Activated CD8-positive, alpha-beta memory T cell treated with anti-CD3 and anti-CD28 coated beads for 36 hours (primary cell): ENCODE results near the gene LCT. TPM values are rescaled to one million over a fixed set of nuclear protein-coding genes. Genes with fewer than 3 reads are reported as not detected.

Experiments
- CTCF ChIA-PET: fragments of 350-600 bp; sonication (Branson Sonifier 250); formaldehyde crosslinking; loops from one replicate; lab custom pipeline; 2021; ENCODE audit warnings: antibody characterized with exemption; lab: Charles Lee
- POLR2A ChIA-PET: fragments of 350-600 bp; sonication (Branson Sonifier 250); formaldehyde crosslinking; loops from one replicate; lab custom pipeline; 2021; ENCODE audit warnings: antibody characterized with exemption; lab: Charles Lee
- total RNA-seq, 2 experiments: library from RNA; stranded (reverse); gene quantifications; one replicate each; pipeline ENCODE4 v1.2.3, GENCODE V29; 2021

The LCT gene
- under 1 TPM; 0.25 TPM for total RNA-seq

DNA sequence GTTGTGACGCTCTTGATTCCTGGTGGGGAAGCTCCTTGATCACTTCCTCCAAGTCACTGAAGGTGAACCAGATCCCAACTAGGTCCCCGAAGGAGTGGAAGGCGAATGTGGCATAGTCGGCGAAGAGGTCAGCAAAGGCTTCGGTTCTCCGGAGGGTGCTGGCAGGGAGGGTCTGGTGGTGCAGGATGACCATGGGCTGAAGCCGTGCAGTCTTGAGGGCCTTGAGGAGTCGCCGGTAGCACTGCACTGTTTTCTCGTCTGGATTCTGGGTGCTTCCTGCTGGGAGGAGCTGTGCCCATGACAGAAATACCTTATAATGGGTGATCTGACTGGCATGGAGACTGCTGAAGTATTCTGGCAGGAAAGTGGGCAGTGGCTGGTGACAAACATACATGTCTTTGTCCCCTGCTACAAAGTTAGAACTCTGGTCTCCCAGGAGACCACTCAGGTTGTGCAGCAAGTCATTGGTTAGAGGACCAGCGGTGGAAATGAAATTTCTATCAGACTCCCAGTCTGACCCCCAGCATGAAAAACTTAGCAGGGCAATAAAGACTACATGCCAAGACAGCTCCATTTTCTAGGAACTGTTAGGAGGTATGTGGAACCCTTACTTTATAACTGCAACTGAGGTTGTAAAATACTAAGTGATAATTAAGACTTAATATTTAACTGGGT lies at the start of gene LCT:
Gene LCT (minus strand): TSS at position 589 of the 675 bp plus-strand sequence. CDS start 15 bp downstream, at position 574.
- CTCF ChIA-PET, result no interaction called here
- POLR2A ChIA-PET, result no interaction called here

DNA sequence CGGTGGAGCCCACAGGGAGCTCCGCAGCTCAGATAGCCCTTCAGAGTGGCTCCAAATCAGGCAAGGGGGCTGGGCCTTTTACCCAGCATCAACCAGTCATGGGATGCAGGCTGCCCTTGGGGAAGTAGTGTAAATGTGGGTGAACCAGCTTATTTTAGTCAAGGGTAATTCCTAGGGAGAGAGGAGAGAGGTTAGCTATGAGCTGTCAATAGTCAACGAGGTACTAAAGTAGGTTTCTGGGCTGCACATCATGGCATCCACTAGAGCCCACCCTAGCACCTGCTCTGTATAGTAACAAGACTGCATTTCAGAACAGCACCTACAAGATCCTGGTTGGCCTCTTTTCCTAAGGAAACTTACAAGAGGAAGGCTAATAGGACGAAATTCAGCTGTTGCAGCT lies 48.7 kb upstream of the LCT start:
- ChIA-PET CTCF (interaction anchor here (0.6 kb wide), 1 partner anchor 418 kb away, joined by 3 read pairs; no protein-coding TSS in a partner anchor), POLR2A (no interaction called here)

GRCh38 chr2:135882415-135882814 lies 45.4 kb upstream of the LCT start:
- ChIA-PET CTCF (interaction anchor here (0.6 to 1.0 kb wide), 3 partner anchors 68 to 502 kb away, joined by 3 to 4 read pairs (median 3); no protein-coding TSS in a partner anchor), POLR2A (no interaction called here)

DNA sequence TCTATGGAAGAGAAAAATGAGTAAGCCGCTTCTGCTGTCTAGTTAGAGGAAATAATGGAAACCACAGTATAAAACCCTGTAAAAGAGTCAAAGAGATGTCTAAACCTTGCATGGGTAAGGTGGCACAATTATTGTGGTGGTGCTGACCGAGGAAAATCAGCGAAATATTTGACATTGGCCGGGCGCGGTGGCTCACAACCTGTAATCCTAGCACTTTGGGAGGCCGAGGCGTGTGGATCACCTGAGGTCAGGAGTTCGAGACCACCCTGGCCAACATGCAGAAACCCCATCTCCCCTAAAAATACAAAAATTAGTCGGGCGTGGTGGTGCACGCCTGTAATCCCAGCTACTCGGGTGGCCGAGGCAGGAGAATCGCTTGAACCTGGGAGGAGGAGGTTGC lies 39.8 kb upstream of the LCT start:
- CTCF ChIA-PET, result interaction anchor here (1.0 kb wide), 1 partner anchor 507 kb away, joined by 3 read pairs; no protein-coding TSS in a partner anchor
- POLR2A ChIA-PET, result interaction anchor here (0.6 to 1.9 kb wide), 8 partner anchors 57 to 932 kb away, joined by 3 to 9 read pairs (median 5); no protein-coding TSS in a partner anchor

- ChIA-PET POLR2A (interaction anchor here (0.5 to 1.9 kb wide), 12 partner anchors 57 to 932 kb away, joined by 3 to 9 read pairs (median 4); no protein-coding TSS in a partner anchor), CTCF (interaction anchor here (1.0 kb wide), 1 partner anchor 509 kb away, joined by 3 read pairs; no protein-coding TSS in a partner anchor)
These were observed 39.2 kb upstream of the LCT start, which contains the start of gene MCM6 for GRCh38 chr2:135876066-135876711. TSS of gene MCM6 (minus strand) at chr2:135876443. CDS start at chr2:135876365, 78 bp downstream.

DNA sequence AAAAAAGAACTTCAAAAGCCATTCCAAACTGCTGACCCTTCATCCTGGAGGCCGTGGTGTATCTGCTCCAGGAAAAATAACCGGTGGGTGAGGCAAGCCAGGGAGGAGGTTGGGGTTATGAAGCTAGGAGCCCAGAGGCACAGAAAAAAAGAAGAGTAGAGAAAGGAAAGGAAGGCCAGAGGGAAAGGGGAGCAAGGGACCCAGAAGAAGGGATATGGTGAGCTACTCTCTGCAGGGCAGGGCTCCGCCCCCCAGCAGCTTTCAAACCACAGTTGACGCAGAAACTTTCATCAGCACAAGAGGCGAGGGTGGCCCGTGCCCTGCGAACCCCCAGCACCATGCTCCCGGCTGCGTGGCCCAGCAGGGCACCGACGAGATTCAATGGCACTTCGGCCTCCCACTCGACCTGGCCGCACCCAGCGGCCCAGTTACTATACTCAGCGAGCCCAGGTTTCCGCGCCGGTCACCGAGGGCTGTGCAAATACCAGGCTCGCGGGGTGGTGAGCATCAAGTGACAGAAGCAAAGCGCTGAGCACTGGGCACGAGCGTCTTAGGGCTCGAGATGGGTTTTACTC lies 38.6 kb upstream of the LCT start:
- CTCF ChIA-PET, result interaction anchor here (1.0 kb wide), 1 partner anchor 509 kb away, joined by 3 read pairs; no protein-coding TSS in a partner anchor

GRCh38 chr2:135874777-135875365 lies 37.9 kb upstream of the LCT start:
- POLR2A ChIA-PET, result interaction anchor here (0.6 to 1.9 kb wide), 12 partner anchors 55 to 508 kb away, joined by 3 to 9 read pairs (median 3); no protein-coding TSS in a partner anchor
- CTCF ChIA-PET, result interaction anchor here (1.0 kb wide), 1 partner anchor 510 kb away, joined by 3 read pairs; no protein-coding TSS in a partner anchor

More for the DNA sequence above, 38.6 kb upstream of the LCT start:
- POLR2A ChIA-PET, result interaction anchor here (0.5 to 1.9 kb wide), 15 partner anchors 56 to 509 kb away, joined by 3 to 9 read pairs (median 4); no protein-coding TSS in a partner anchor

DNA sequence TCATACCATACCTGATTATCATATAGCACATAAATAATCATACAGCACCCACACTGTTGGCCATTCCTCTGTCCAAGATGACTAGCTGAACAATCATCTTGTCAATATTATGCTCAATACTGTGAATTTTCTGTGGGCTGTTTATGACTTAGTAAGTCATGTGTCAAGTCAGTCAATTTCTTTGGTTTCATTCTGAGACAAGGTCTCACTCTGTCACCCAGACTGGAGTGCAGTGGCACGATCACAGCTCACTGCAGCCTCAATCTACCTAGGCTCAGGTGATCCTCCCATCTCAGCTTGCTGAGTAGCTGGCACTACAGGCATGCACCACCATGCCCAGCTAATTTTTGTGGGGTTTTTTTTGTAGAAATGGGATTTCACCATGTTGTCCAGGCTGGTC lies 33.6 kb upstream of the LCT start:
- ChIA-PET CTCF (no interaction called here), POLR2A (interaction anchor here (0.6 to 1.3 kb wide), 2 partner anchors 369 to 513 kb away, joined by 3 read pairs; no protein-coding TSS in a partner anchor)

DNA sequence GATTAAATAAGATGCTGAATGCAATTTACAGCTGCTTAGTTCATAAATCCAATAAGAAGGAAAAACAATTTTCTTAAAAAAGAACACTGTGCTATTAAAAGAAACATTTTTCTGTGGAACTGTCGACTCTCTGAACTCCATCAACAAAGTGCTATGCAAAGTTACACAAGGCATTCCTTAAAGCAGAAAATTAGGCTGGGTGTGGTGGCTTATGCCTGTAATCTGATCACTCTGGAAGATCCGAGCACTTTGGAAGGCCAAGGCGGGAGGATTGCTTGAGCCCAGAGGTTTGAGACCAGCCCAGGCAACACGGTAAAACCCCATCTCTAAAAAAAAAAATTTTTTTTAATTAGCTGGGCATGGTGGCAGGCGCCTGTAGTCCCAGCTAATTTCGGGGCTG lies 26.2 kb upstream of the LCT start:
- CTCF ChIA-PET, result no interaction called here
- POLR2A ChIA-PET, result no interaction called here

DNA sequence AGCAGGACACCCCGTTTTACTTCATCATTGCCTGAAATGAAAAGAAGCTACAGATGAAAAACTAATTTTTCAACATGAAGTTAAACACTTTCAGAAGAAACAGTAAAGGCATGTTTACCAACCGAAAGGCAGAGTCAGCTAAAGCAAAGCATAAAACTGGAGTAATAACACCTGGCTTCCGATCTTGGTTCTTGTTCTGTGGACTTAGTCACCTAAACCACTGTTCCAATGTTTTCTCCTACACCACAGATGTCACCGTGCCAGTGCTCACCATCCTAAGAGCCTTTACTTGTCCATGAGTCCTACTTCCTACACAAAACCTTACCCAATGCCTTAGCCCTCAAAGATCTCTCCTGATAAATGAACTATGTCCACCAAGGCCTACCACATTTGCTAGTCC lies 25.7 kb upstream of the LCT start:
- POLR2A ChIA-PET, result no interaction called here
- CTCF ChIA-PET, result no interaction called here

DNA sequence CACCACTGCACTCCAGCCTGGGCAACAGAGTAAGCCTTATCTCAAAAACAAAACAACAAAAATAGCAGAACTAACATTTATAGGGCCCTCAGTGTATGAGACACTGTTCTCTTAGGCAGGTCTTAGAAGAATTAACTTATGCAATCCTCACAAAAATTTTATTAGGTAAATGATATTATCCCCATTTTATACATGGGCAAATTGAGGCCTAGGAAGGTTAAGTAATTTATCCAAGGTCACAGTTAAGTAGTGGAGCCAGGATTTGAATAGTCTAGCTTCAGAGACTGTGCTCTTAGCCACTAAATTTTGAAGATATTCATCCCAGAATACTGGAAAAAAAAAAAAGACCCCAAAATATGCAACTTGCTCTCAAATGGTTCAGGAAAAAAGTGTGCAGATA lies 16.4 kb upstream of the LCT start:
- CTCF ChIA-PET, result no interaction called here
- POLR2A ChIA-PET, result no interaction called here

- ChIA-PET POLR2A (no interaction called here), CTCF (interaction anchor here (1.1 to 1.3 kb wide), 2 partner anchors 44 to 79 kb away, joined by 3 to 4 read pairs; no protein-coding TSS in a partner anchor)
These were observed 14.9 kb upstream of the LCT start for GRCh38 chr2:135851858-135852257.

- POLR2A ChIA-PET, result no interaction called here
- CTCF ChIA-PET, result interaction anchor here (1.1 to 1.3 kb wide), 2 partner anchors 44 to 78 kb away, joined by 3 to 4 read pairs; no protein-coding TSS in a partner anchor
These were observed 14.1 kb upstream of the LCT start for GRCh38 chr2:135850892-135851668.

DNA sequence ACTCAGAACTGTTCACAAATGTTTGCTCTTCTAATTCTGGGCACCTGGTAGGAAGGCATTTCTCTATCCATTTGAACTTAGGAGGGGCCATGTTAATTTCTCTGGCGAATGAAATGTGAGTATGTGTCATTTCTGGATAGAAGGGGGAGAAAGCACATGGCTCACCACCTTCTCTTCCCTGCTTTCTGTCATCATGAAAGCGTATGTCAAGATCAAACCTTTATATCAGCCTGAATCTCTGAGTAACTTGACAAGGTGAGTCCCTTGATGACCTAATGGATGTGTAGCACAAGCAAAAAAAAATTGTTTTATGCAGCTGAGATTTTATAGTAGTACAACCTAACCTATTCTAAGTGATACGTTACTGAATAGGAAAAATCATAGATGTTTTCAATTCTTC lies 12.1 kb upstream of the LCT start:
- ChIA-PET POLR2A (no interaction called here), CTCF (no interaction called here)

- CTCF ChIA-PET, result interaction anchor here (1.3 kb wide), 1 partner anchor 8 kb away, joined by 3 read pairs; no protein-coding TSS in a partner anchor
These were observed 9.0 kb upstream of the LCT start for GRCh38 chr2:135845997-135846396.

DNA sequence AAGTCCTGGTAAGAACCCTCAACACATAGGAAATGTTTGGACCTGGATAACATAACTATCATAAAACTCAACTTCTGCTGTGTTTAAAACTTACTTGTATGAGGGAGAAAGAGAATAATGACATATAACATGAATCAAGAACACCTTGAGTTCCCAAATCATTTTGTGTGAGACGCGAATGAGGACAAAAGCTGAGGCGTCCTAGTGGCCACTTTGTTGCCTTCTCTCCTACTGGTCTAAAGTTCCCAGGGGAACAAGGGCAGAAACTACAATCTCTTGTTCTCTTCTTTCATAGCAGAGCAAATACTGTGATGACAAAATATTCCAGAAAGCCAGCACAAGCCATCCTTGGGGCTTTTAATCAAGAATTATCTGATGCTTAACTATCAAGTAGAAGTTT lies 8.3 kb upstream of the LCT start:
- ChIA-PET POLR2A (no interaction called here), CTCF (interaction anchor here (1.3 kb wide), 1 partner anchor 9 kb away, joined by 3 read pairs; no protein-coding TSS in a partner anchor)

More at GRCh38 chr2:135845997-135846396, 9.0 kb upstream of the LCT start:
- POLR2A ChIA-PET, result no interaction called here

GRCh38 chr2:135844301-135844895 lies 7.4 kb upstream of the LCT start:
- ChIA-PET CTCF (no interaction called here), POLR2A (no interaction called here)
